Keratinocyte (primary cell): ENCODE results near the gene CYP46A1. TPM values are rescaled to one million over a fixed set of nuclear protein-coding genes. Genes with fewer than 3 reads are reported as not detected.

Experiments used
- DNase-seq: peaks from one replicate; pipeline ENCODE4 v3.0.0-alpha.2; 2011; ENCODE audit warnings: low read depth, missing footprints, low spot score
- FAIRE-seq: peaks from 2 replicates; lab custom pipeline; 2011; peaks lifted over from hg19 to GRCh38; lab: Jason Lieb, UNC
- H2AFZ ChIP-seq: 2 replicates; pipeline ENCODE4 v1.6.0; 2012; ENCODE audit warnings: low read length, control low read depth, inconsistent platforms; ENCODE audit not compliant: control insufficient read depth
- H3K27ac ChIP-seq: 2 replicates; pipeline ENCODE4 v1.5.1; 2011; ENCODE audit warnings: low read length; ENCODE audit not compliant: control insufficient read depth, insufficient read depth
- H3K27me3 ChIP-seq: 3 replicates; pipeline ENCODE4 v1.6.0; 2011; ENCODE audit warnings: low read length; ENCODE audit not compliant: control insufficient read depth, insufficient read depth; ENCODE audit errors: extremely low read depth
- H3K36me3 ChIP-seq, 2 experiments: 2 replicates in 1 of 2; 3 replicates in 1 of 2; pipeline ENCODE4 v1.5.1; 2011; ENCODE audit warnings: low read length in 2 of 2, mild to moderate bottlenecking in 1 of 2; ENCODE audit not compliant: control insufficient read depth in 2 of 2, insufficient read depth in 2 of 2; ENCODE audit errors: extremely low read depth in 1 of 2
- H3K4me1 ChIP-seq: 3 replicates; pipeline ENCODE4 v1.5.1; 2011; ENCODE audit warnings: low read length; ENCODE audit not compliant: control insufficient read depth, insufficient read depth; ENCODE audit errors: extremely low read depth
- H3K4me2 ChIP-seq: 3 replicates; pipeline ENCODE4 v1.6.0; 2011; ENCODE audit warnings: low read depth, low read length; ENCODE audit not compliant: control insufficient read depth, insufficient read depth; ENCODE audit errors: extremely low read depth
- H3K4me3 ChIP-seq, 3 experiments: fragments of 200-600 bp in 1 of 3; sonication (generic) in 1 of 3; 2 replicates in 2 of 3; 3 replicates in 1 of 3; pipeline ENCODE4 v1.5.1; 2011 to 2016; ENCODE audit warnings: low read length in 3 of 3, mild to moderate bottlenecking in 3 of 3, control low read depth in 2 of 3, inconsistent platforms in 1 of 3, low read depth in 1 of 3, mixed read lengths in 1 of 3, mixed run types in 1 of 3, moderate library complexity in 1 of 3; ENCODE audit not compliant: control insufficient read depth in 2 of 3, insufficient read depth in 2 of 3; ENCODE audit errors: extremely low read depth in 1 of 3
- H3K79me2 ChIP-seq: 2 replicates; pipeline ENCODE4 v1.6.0; 2012; ENCODE audit warnings: low read length; ENCODE audit not compliant: control insufficient read depth, insufficient read depth
- H3K9ac ChIP-seq: 3 replicates; pipeline ENCODE4 v1.6.0; 2011; ENCODE audit warnings: low read length; ENCODE audit not compliant: control insufficient read depth, insufficient read depth; ENCODE audit errors: extremely low read depth
- H3K9me1 ChIP-seq: 3 replicates; pipeline ENCODE4 v1.6.0; 2011; ENCODE audit warnings: low read length; ENCODE audit not compliant: control insufficient read depth, insufficient read depth; ENCODE audit errors: extremely low read depth
- H3K9me3 ChIP-seq: 2 replicates; pipeline ENCODE4 v1.5.1; 2012; ENCODE audit warnings: low read depth, low read length; ENCODE audit not compliant: control insufficient read depth
- H4K20me1 ChIP-seq: 3 replicates; pipeline ENCODE4 v1.6.0; 2011; ENCODE audit warnings: low read length; ENCODE audit not compliant: control insufficient read depth, insufficient read depth; ENCODE audit errors: extremely low read depth
- EZH2 ChIP-seq: IDR thresholded peaks from one replicate; pipeline ENCODE4 v1.6.1; 2012; ENCODE audit warnings: inconsistent platforms, mild to moderate bottlenecking, low read length, moderate library complexity
- dilution Hi-C: fragments of 300-500 bp; cut with MboI; formaldehyde crosslinking; loops from one replicate; pipeline ENCODE4 v1.7.0; 2020; ENCODE audit warnings: low sequenced_read_pairs; ENCODE audit not compliant: extremely low pct_ligation_motif_present
- polyA plus RNA-seq, 5 experiments: library from polyadenylated mRNA; depleted of rRNA in 3 of 5; stranded (reverse) in 3 of 5; stranded (forward) in 1 of 5; unstranded in 1 of 5; fragments of >200 nt; gene quantifications; 1 replicate in 1 of 5; 2 replicates in 3 of 5; 3 replicates in 1 of 5; pipeline versions ENCODE4 v1.2.1 to v1.2.3, GENCODE V29; 2011 to 2012; ENCODE audit warnings: missing spikeins in 2 of 5, low read depth in 1 of 5, low replicate concordance in 1 of 5
- TF ChIP-seq, protein P1 (sequence below), 3 experiments: IDR thresholded peaks in 1 of 3; conservative IDR thresholded peaks in 1 of 3; optimal IDR thresholded peaks in 1 of 3; 2 replicates in 2 of 3; 3 replicates in 1 of 3; pipeline versions ENCODE3 to v1.5.1; 2011; ENCODE audit warnings: low read length in 3 of 3, mild to moderate bottlenecking in 3 of 3, moderate library complexity in 2 of 3, control low read depth in 1 of 3, inconsistent platforms in 1 of 3; ENCODE audit not compliant: insufficient read depth in 2 of 3; ENCODE audit errors: extremely low read depth in 1 of 3

Gene CYP46A1
- polyA plus RNA-seq, 1 donor (not counting 4 experiments of a cell fraction or from before 2014, with no cell fraction given) = 0.01 TPM

GRCh38 chr14:99741227-99741976, 57.3 kb downstream of the CYP46A1 start:
- FAIRE-seq (no peak), DNase-seq (no peak)
- no peaks in the 10 kb centered on the region for H3K36me3 ChIP-seq
- H3K9me3 ChIP-seq = no peaks in the 10 kb centered on the region
- H3K79me2 ChIP-seq = no peaks in the 10 kb centered on the region
- no peak for TF ChIP-seq EZH2
- TF ChIP-seq, protein P1, sequence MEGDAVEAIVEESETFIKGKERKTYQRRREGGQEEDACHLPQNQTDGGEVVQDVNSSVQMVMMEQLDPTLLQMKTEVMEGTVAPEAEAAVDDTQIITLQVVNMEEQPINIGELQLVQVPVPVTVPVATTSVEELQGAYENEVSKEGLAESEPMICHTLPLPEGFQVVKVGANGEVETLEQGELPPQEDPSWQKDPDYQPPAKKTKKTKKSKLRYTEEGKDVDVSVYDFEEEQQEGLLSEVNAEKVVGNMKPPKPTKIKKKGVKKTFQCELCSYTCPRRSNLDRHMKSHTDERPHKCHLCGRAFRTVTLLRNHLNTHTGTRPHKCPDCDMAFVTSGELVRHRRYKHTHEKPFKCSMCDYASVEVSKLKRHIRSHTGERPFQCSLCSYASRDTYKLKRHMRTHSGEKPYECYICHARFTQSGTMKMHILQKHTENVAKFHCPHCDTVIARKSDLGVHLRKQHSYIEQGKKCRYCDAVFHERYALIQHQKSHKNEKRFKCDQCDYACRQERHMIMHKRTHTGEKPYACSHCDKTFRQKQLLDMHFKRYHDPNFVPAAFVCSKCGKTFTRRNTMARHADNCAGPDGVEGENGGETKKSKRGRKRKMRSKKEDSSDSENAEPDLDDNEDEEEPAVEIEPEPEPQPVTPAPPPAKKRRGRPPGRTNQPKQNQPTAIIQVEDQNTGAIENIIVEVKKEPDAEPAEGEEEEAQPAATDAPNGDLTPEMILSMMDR (optimal IDR thresholded peaks at IDR 0.05 in 1 of 3, IDR thresholded peaks at IDR 0.05 in 1 of 3, conservative IDR thresholded peaks at IDR 0.05 in 1 of 3; ENCODE audit: extremely low read depth in 1 of 3, insufficient read depth in 2 of 3, low read length in 3 of 3) = no peak
- H3K4me3 ChIP-seq = no peak overlapping the region
- no peaks in the 10 kb centered on the region for H4K20me1 ChIP-seq
- no peaks in the 10 kb centered on the region for H3K9me1 ChIP-seq
- no peak overlapping the region for H3K27ac ChIP-seq
- no peak overlapping the region for H2AFZ ChIP-seq
- peaks cover 35% of the 10 kb centered on the region for H3K27me3 ChIP-seq
- dilution Hi-C loops = no loop called here
- H3K4me1 ChIP-seq = peaks cover 23% of the 10 kb centered on the region
- no peak overlapping the region for H3K9ac ChIP-seq
- no peak overlapping the region for H3K4me2 ChIP-seq

DNA sequence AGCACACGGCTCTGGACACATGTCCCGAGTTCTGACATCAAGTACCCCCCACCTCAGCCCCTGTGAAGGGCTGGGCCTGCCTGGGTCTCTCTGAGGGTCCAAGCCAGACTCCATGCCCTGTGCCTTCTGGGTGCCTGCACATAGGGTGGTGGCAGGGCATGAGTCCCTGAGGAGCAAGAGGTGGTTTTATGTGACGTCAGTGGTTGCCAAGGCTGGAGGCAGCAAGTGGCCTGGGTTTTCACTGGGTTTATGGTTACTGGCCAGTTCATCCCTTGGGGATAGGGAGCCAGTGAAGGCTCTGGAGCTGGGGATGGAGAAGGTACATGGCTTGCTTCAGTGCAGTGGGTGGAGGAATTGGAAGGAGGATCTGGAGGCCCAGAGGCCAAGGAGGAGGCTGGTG, 58.0 kb downstream of the CYP46A1 start:
- FAIRE-seq = no peak
- TF ChIP-seq, protein P1 (optimal IDR thresholded peaks at IDR 0.05 in 1 of 3, IDR thresholded peaks at IDR 0.05 in 1 of 3, conservative IDR thresholded peaks at IDR 0.05 in 1 of 3; ENCODE audit: extremely low read depth in 1 of 3, insufficient read depth in 2 of 3, low read length in 3 of 3) = no peak
- no peak for TF ChIP-seq EZH2

More for the DNA sequence above, 58.0 kb downstream of the CYP46A1 start:
- peaks cover 28% of the 10 kb centered on the region for H3K27me3 ChIP-seq
- no peaks in the 10 kb centered on the region for H3K79me2 ChIP-seq
- DNase-seq = no peak
- no peak overlapping the region for H2AFZ ChIP-seq
- H3K4me2 ChIP-seq = no peak overlapping the region
- H3K4me1 ChIP-seq = peaks cover 24% of the 10 kb centered on the region
- H3K9me3 ChIP-seq = no peaks in the 10 kb centered on the region
- H3K27ac ChIP-seq = no peak overlapping the region
- H3K36me3 ChIP-seq = no peaks in the 10 kb centered on the region
- H3K9ac ChIP-seq = no peak overlapping the region
- H3K9me1 ChIP-seq = no peaks in the 10 kb centered on the region
- dilution Hi-C loops = no loop called here
- no peak overlapping the region for H3K4me3 ChIP-seq
- H4K20me1 ChIP-seq = no peaks in the 10 kb centered on the region
